GM18502 (cell line): ENCODE measurements around the gene MISP3.

Experiments used
- ATAC-seq: cut with Tn5 transposase; IDR thresholded peaks from one replicate; pipeline ENCODE4 v1.9.1; 2021; ENCODE audit warnings: mild to moderate bottlenecking; ENCODE audit not compliant: unreplicated experiment, poor library complexity

MISP3 gene

GRCh38 chr19:14053032-14053431 is 19.6 kb upstream of the MISP3 start:
- no peak for ATAC-seq

GRCh38 chr19:14053500-14053899 is 19.1 kb upstream of the MISP3 start:
- no peak for ATAC-seq

- no peak for ATAC-seq
Measured at GRCh38 chr19:14054099-14054498, 18.5 kb upstream of the MISP3 start.

GRCh38 chr19:14054721-14055120 is 17.9 kb upstream of the MISP3 start:
- no peak for ATAC-seq

GRCh38 chr19:14055396-14055795 is 17.2 kb upstream of the MISP3 start:
- no peak for ATAC-seq

GRCh38 chr19:14056069-14056666 is 16.4 kb upstream of the MISP3 start:
- no peak for ATAC-seq

GRCh38 chr19:14056741-14057356 is 15.7 kb upstream of the MISP3 start:
- no peak for ATAC-seq

- ATAC-seq = no peak
Measured at GRCh38 chr19:14058182-14059092, 14.1 kb upstream of the MISP3 start.

- ATAC-seq = no peak
Measured at GRCh38 chr19:14059093-14059480, 13.5 kb upstream of the MISP3 start.

GRCh38 chr19:14059652-14060155 is 12.9 kb upstream of the MISP3 start:
- no peak for ATAC-seq

- no peak for ATAC-seq
Measured at GRCh38 chr19:14061081-14061749, 11.4 kb upstream of the MISP3 start.

GRCh38 chr19:14061751-14062557 is 10.6 kb upstream of the MISP3 start, which contains the start of gene PALM3:
Gene PALM3 (minus strand): TSS chr19:14062076. CDS start chr19:14061980, 96 bp downstream.
- no peak for ATAC-seq

GRCh38 chr19:14062558-14062855 is 10.1 kb upstream of the MISP3 start:
- ATAC-seq = no peak

- no peak for ATAC-seq
Measured at GRCh38 chr19:14063105-14063504, 9.5 kb upstream of the MISP3 start.

- ATAC-seq = no peak
Measured at GRCh38 chr19:14066134-14066533, 6.5 kb upstream of the MISP3 start.

GRCh38 chr19:14070268-14071050 is 2.1 kb upstream of the MISP3 start:
- ATAC-seq = no peak

- ATAC-seq = peak; percentile 55
Measured at GRCh38 chr19:14073261-14073924, 807 bp downstream of the MISP3 start.

- no peak for ATAC-seq
Measured at GRCh38 chr19:14073925-14074838, 1.6 kb downstream of the MISP3 start.
